ENCODE measurements around the gene HOXD11. TPM values are rescaled to one million over a fixed set of nuclear protein-coding genes. Genes with fewer than 3 reads are reported as not detected.
A peak's percentile ranks its signal among the peaks of the same experiment; 100 is the strongest.

Gene HOXD11
- total and polyA plus RNA-seq, 9 of the 15 experiments (the other 6 are each of a cell fraction or from before 2014, with no cell fraction given), result not detected

GRCh38 chr2:176140513-176141317, 33.6 kb downstream of the HOXD11 start (continued):
- TF ChIP-seq CBX1 (IDR thresholded peaks at IDR 0.05; ENCODE audit: low read depth) (0 out of 2 replicates have a peak, but pooled peaks have one; percentile 61), BCLAF1 (IDR thresholded peaks at IDR 0.05; ENCODE audit: borderline replicate concordance in 1 of 2, control insufficient read depth in 1 of 2, low read depth in 2 of 2, low read length in 1 of 2) (no peak), FOXP1 (CRISPR knock-in tag; IDR thresholded peaks at IDR 0.05) (peak; percentile 68; the same call in 1 of the 2 replicates), ATF1 (CRISPR knock-in tag; IDR thresholded peaks at IDR 0.05) (no peak), ATF1 (tag; IDR thresholded peaks at IDR 0.05) (peak; percentile 52), CREBBP (IDR thresholded peaks at IDR 0.05; ENCODE audit: low read depth, low read length) (no peak), ZNF644 (tag; IDR thresholded peaks at IDR 0.05; ENCODE audit: low read depth) (no peak), SIRT6 (IDR thresholded peaks at IDR 0.05; ENCODE audit: low read depth, low read length) (no peak), ZBED1 (IDR thresholded peaks at IDR 0.05) (0 out of 2 replicates have a peak, but pooled peaks have one; percentile 44), GABPA (tag; conservative IDR thresholded peaks at IDR 0.05; ENCODE audit: low read depth) (peak; percentile 45; the same call in 1 of the 2 replicates), PHF21A (IDR thresholded peaks at IDR 0.05; ENCODE audit: borderline replicate concordance, low read depth) (peak; percentile 52; the same call in 1 of the 2 replicates), CBFB (CRISPR knock-in tag; IDR thresholded peaks at IDR 0.05) (0 out of 2 replicates have a peak, but pooled peaks have one; percentile 51), REST (IDR thresholded peaks at IDR 0.05; ENCODE audit: borderline replicate concordance) (peak; percentile 91), REST (CRISPR knock-in tag; IDR thresholded peaks at IDR 0.05; ENCODE audit: low read depth) (no peak), BACH1 (tag; IDR thresholded peaks at IDR 0.05) (no peak), KLF16 (IDR thresholded peaks at IDR 0.05) (0 out of 2 replicates have a peak, but pooled peaks have one; percentile 32)

Data from K562 (cell line).